Neural progenitor cell (in vitro differentiated cells): ENCODE measurements around the gene PPIB.

Experiments used
- CTCF ChIP-seq: fragments of 200-600 bp; sonication (generic); IDR thresholded peaks from 2 replicates; pipeline ENCODE4 v1.5.1; 2017; ENCODE audit warnings: antibody characterized with exemption, mild to moderate bottlenecking
- EZH2 ChIP-seq: fragments of 200-600 bp; sonication (generic); IDR thresholded peaks from 2 replicates; pipeline ENCODE4 v1.6.1; 2017; ENCODE audit warnings: antibody characterized with exemption, mild to moderate bottlenecking, moderate library complexity
- EZH2phosphoT487 ChIP-seq: fragments of 200-600 bp; sonication (generic); IDR thresholded peaks from 2 replicates; pipeline ENCODE4 v1.6.1; 2017; ENCODE audit warnings: antibody characterized with exemption

GRCh38 chr15:64148581-64148980 lies 14.2 kb downstream of the PPIB start:
- TF ChIP-seq CTCF (no peak), EZH2 (no peak), EZH2phosphoT487 (no peak)
